HEK293 (cell line): Measurements from ENCODE around the gene IL4I1.

Experiments
- ZBTB17 ChIP-seq: fragments of 450-650 bp; formaldehyde crosslinking; IDR thresholded peaks from 2 replicates; pipeline ENCODE4 v1.5.1; 2016; ENCODE audit warnings: missing biosample characterization, missing genetic modification characterization
- ZNF221 ChIP-seq: fragments of 450-650 bp; formaldehyde crosslinking; IDR thresholded peaks from 2 replicates; pipeline ENCODE4 v1.5.1; 2017; ENCODE audit warnings: missing biosample characterization, missing genetic modification characterization, borderline replicate concordance

DNA sequence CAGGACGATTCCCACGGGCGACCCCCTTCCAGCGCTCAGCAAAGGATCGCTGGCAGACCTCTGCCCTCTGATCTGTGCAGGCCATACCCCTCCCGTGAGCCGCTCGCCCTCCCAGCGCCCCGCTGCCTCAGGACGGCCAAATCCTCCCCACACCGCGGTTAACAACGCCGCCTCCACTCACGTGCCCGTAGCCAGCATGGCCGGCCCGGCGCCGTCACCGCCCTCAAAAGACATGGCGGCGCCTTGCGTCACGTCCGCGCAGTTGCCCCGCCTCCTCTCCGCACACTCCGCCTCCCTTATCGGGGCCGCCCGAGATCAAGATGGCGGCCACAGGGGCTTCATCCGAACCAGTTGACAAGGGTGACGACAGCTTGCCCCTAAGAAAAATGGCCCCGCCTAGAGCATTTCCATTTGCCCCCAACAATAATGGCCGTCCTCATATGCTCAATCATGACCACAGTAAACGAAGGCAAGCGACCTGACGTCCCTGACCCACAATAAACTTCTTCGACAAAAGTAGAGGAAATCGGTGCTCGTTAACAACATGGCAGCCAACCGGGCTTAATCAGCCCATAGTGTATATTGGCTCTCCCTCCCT lies 20.2 kb downstream of the IL4I1 start:
- peak; percentile 93; the same call in 1 of the 2 replicates for TF ChIP-seq ZBTB17
- no peak for TF ChIP-seq ZNF221
